PC-3 (cell line): ENCODE results near the gene NRAS. TPM values are rescaled to one million over a fixed set of nuclear protein-coding genes. Genes with fewer than 3 reads are reported as not detected.

ENCODE experiments used
- ATAC-seq: fragments of 200-7000 bp; cut with Tn5 transposase; 2 replicates; pipeline ENCODE4 v1.9.1; 2020; ENCODE audit warnings: mild to moderate bottlenecking, moderate library complexity
- BruUV-seq: library from RNA; stranded (reverse); fragments of 400-500 nt; replicated peaks from 2 replicates; lab custom pipeline; 2021; lab: Mats Ljungman, UMichigan
- CTCF ChIA-PET: fragments of 300-600 bp; sonication (Branson Sonifier 250); formaldehyde crosslinking; loops from one replicate; lab custom pipeline; 2022; ENCODE audit warnings: antibody characterized with exemption; lab: Charles Lee
- POLR2A ChIA-PET: fragments of 300-600 bp; sonication (Branson Sonifier 250); formaldehyde crosslinking; loops from one replicate; lab custom pipeline; 2022; ENCODE audit warnings: antibody characterized with exemption; ENCODE audit not compliant: unreplicated experiment; lab: Charles Lee
- DNase-seq: peaks from one replicate; pipeline ENCODE4 v3.0.0-alpha.2; 2015
- H2AFZ ChIP-seq: fragments of 300-600 bp; sonication (generic); 2 replicates; pipeline ENCODE4 v1.6.0; 2016; ENCODE audit warnings: antibody characterized with exemption, low read length
- H3F3A ChIP-seq: fragments of 300-600 bp; sonication (generic); one replicate; pipeline ENCODE4 v1.6.0; 2017; ENCODE audit warnings: antibody characterized with exemption, low read length, control low read depth, mild to moderate bottlenecking; ENCODE audit not compliant: unreplicated experiment
- H3K27ac ChIP-seq: fragments of 300-600 bp; sonication (generic); 2 replicates; pipeline ENCODE4 v1.5.1; 2016; ENCODE audit warnings: mild to moderate bottlenecking, low read length
- H3K27me3 ChIP-seq: fragments of 300-600 bp; sonication (generic); 2 replicates; pipeline ENCODE4 v1.6.1; 2016; ENCODE audit warnings: low read length, mixed read lengths
- H3K36me3 ChIP-seq: fragments of 300-600 bp; sonication (generic); 2 replicates; pipeline ENCODE4 v1.6.1; 2016; ENCODE audit warnings: low read depth, mixed run types, low read length, mixed read lengths
- H3K4me1 ChIP-seq: fragments of 300-600 bp; sonication (generic); 2 replicates; pipeline ENCODE4 v1.5.1; 2016; ENCODE audit warnings: low read length; ENCODE audit not compliant: insufficient read depth
- H3K4me2 ChIP-seq: fragments of 300-600 bp; sonication (generic); 2 replicates; pipeline ENCODE4 v1.6.0; 2016; ENCODE audit warnings: low read length
- H3K4me3 ChIP-seq: fragments of 300-600 bp; sonication (generic); 2 replicates; pipeline ENCODE4 v1.5.1; 2016; ENCODE audit warnings: mild to moderate bottlenecking, low read length, mixed read lengths
- H3K79me2 ChIP-seq: fragments of 300-600 bp; sonication (generic); 2 replicates; pipeline ENCODE4 v1.6.1; 2017; ENCODE audit warnings: low read length, mixed read lengths
- H3K9ac ChIP-seq: fragments of 300-600 bp; sonication (generic); 2 replicates; pipeline ENCODE4 v1.6.0; 2016; ENCODE audit warnings: mild to moderate bottlenecking, low read length
- H3K9me2 ChIP-seq: fragments of 300-600 bp; sonication (generic); replicated peaks from 2 replicates; pipeline ENCODE4 v1.6.1; 2016; ENCODE audit warnings: mixed run types, low read length, mixed read lengths
- H3K9me3 ChIP-seq: fragments of 300-600 bp; sonication (generic); 2 replicates; pipeline ENCODE4 v1.6.1; 2016; ENCODE audit warnings: low read length, mixed read lengths
- H4K20me1 ChIP-seq: fragments of 300-600 bp; sonication (generic); 2 replicates; pipeline ENCODE4 v1.6.1; 2016; ENCODE audit warnings: low read length, mixed read lengths
- CTCF ChIP-seq: fragments of 300-600 bp; sonication (generic); conservative IDR thresholded peaks from 2 replicates; pipeline ENCODE4 v1.5.1; 2017; ENCODE audit warnings: antibody characterized with exemption, low read depth, mild to moderate bottlenecking, low read length
- EZH2 ChIP-seq: fragments of 300-600 bp; sonication (generic); IDR thresholded peaks from one replicate; pipeline ENCODE4 v1.6.1; 2017; ENCODE audit warnings: antibody characterized with exemption, mild to moderate bottlenecking, low read length; ENCODE audit not compliant: unreplicated experiment
- EZH2phosphoT487 ChIP-seq: fragments of 300-600 bp; sonication (generic); IDR thresholded peaks from 2 replicates; pipeline ENCODE4 v1.6.1; 2018; ENCODE audit warnings: mild to moderate bottlenecking, antibody characterized with exemption, low read length, borderline replicate concordance
- intact Hi-C: fragments of 100-400 bp; cut with micrococcal nuclease; formaldehyde crosslinking; loops from 2 replicates; pipeline ENCODE4 v1.9.0; 2023
- total RNA-seq: library from RNA; depleted of rRNA; stranded (reverse); fragments of >200 nt; gene quantifications from 2 replicates; pipeline ENCODE4 v1.2.3, GENCODE V29; 2014

NRAS gene
- total RNA-seq, 1 experiment from 2014 or later = 15.1 TPM

GRCh38 chr1:114756949-114757454, 40.4 kb upstream of the NRAS start:
- ATAC-seq = no peak
- CTCF ChIA-PET = interaction anchor here (0.6 kb wide), 1 partner anchor 353 kb away, joined by 3 read pairs; no protein-coding TSS in a partner anchor
- POLR2A ChIA-PET = interaction anchor here (0.5 to 0.6 kb wide), 2 partner anchors 12 to 29 kb away, joined by 4 to 16 read pairs; no protein-coding TSS in a partner anchor

GRCh38 chr1:114756009-114756892, 39.7 kb upstream of the NRAS start:
- ATAC-seq (peak; percentile 34), DNase-seq (peak; percentile 63)
- no peaks in the 10 kb centered on the region for H3K9me2 ChIP-seq
- ChIA-PET CTCF (no interaction called here), POLR2A (interaction anchor here (0.5 to 0.6 kb wide), 2 partner anchors 46 to 80 kb away, joined by 8 to 12 read pairs; no protein-coding TSS in a partner anchor)
- peaks cover 13% of the 10 kb centered on the region for H3K36me3 ChIP-seq
- H3K9ac ChIP-seq = peak overlapping the region; percentile 99
- H3K4me3 ChIP-seq = peak overlapping the region; percentile 89
- H3F3A ChIP-seq = no peaks in the 10 kb centered on the region
- H3K9me3 ChIP-seq = no peaks in the 10 kb centered on the region
- peaks cover 24% of the 10 kb centered on the region for H3K4me1 ChIP-seq
- TSS peak; percentile 23 for BruUV-seq
- no peak overlapping the region for H2AFZ ChIP-seq
- TF ChIP-seq EZH2 (no peak), CTCF (no peak), EZH2phosphoT487 (no peak)
- H4K20me1 ChIP-seq = peaks cover 60% of the 10 kb centered on the region
- peak overlapping the region; percentile 94 for H3K4me2 ChIP-seq
- intact Hi-C loops = loop anchor here (2.0 kb wide), 1 partner anchor 25 kb away; the partner anchor contains the start of gene SIKE1
- H3K79me2 ChIP-seq = peaks cover 66% of the 10 kb centered on the region
- no peaks in the 10 kb centered on the region for H3K27me3 ChIP-seq
- peak overlapping the region; percentile 80 for H3K27ac ChIP-seq

More at GRCh38 chr1:114756949-114757454, 40.4 kb upstream of the NRAS start:
- H4K20me1 ChIP-seq = peaks cover 52% of the 10 kb centered on the region
- TF ChIP-seq CTCF = no peak
- TF ChIP-seq EZH2 = no peak
- no peak for TF ChIP-seq EZH2phosphoT487
- H3K36me3 ChIP-seq = peaks cover 13% of the 10 kb centered on the region
- H3K27ac ChIP-seq = peak overlapping the region; percentile 80
- H3K4me1 ChIP-seq = peaks cover 24% of the 10 kb centered on the region
- peak; percentile 37 for DNase-seq
- no peaks in the 10 kb centered on the region for H3K9me3 ChIP-seq
- H3K4me3 ChIP-seq = peak overlapping the region; percentile 89
- H3K79me2 ChIP-seq = peaks cover 58% of the 10 kb centered on the region
- intact Hi-C loops = loop anchor here (2.0 kb wide), 1 partner anchor 24 kb away; the partner anchor contains the start of gene SIKE1
- peak overlapping the region; percentile 94 for H3K4me2 ChIP-seq
- H3F3A ChIP-seq = no peaks in the 10 kb centered on the region
- peak overlapping the region; percentile 99 for H3K9ac ChIP-seq
- BruUV-seq = no TSS peak
- H3K27me3 ChIP-seq = no peaks in the 10 kb centered on the region
- no peaks in the 10 kb centered on the region for H3K9me2 ChIP-seq
- no peak overlapping the region for H2AFZ ChIP-seq
